Measurements from ENCODE around the gene H6PD. TPM values are rescaled to one million over a fixed set of nuclear protein-coding genes. Genes with fewer than 3 reads are reported as not detected.

The H6PD gene
- total RNA-seq, 1 donor from 2014 or later, result 34.4 TPM

DNA sequence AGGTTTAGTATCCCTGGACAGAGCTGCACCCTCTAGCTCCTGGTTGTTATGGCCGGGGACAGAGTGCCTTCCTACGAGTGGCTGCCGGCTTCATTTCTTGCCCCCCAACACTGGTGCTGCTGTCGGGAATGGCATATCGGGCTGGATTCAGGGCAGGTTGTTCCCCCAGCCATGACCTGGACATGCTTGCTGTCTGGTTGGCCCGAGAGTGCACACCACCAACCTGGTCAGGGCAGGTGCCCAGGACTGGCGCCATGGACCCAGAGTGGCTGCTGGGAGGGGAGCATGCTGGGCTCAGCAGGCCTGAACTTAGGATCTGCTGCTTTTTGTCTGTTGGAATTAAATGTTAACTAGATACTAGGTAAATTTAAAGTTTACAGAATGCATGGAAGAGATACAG lies 21.8 kb downstream of the H6PD start:
- DNase-seq (ENCODE audit: low spot score), result no peak

DNA sequence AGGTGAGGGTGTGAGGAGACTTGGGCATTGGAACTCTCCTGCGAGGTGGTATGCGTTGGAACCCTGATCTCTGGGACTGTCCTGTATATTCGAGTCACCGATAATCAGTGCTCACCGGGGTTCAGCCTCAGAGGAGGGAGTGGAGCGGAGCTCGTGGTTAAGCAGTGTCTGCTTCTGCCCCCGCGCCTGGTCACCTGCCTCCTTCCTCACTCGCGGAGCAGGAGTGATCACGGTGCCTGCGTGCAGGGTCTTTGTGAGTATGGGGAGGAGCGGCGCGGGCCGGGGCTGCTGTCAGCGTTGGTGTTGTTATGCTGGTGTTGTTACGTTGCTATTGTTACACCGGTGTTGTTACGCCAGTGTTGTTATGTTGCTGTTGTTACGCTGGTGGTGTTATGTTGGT lies 23.3 kb downstream of the H6PD start:
- no peak for DNase-seq (ENCODE audit: low spot score)

DNA sequence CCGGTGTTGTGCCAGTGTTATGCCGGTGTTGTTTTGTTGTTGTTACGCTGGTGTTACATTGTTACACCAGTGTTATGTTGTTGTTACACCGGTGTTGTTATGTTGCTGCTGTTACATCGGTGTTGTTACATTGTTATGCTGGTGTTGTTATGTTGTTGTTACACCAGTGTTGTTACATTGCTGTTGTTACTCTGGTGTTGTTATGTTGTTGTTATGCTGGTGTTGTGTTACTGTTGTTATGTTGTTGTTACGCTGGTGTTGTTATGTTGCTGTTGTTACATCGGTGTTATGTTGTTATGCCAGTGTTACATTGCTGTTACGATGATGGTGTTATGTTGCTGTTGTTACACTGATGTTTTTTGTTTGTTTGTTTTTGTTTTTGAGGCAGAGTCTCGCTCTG lies 24.1 kb downstream of the H6PD start:
- no peak for DNase-seq (ENCODE audit: low spot score)

DNA sequence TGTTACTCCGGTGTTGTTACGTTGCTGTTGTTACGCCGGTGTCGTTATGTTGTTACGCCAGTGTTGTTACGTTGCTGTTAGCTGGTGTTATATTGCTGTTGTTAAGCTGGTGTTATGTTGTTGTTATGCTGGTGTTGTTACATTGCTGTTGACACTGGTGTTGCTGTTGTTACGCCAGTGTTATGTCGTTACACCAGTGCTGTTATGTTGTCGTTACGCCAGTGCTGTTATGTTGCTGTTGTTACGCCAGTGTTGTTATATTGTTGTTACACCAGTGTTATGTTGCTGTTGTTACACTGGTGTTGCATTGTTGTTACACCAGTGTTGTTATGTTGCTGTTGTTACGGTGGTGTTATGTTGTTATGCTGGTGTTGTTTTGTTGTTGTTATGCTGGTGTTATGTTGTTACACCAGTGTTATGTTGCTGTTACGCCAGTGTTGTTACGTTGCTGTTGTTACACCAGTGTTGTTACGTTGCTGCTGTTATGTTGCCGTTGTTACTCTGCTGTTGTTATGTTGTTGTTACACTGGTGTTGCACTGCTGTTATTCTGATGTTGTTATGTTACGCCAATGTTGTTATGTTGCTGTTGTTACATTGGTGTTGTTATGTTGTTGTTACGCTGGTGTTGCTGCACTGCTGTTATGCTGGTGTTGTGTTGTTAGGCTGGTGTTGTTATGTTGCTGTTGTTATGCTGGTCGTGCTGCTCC lies 25.6 kb downstream of the H6PD start:
- DNase-seq (ENCODE audit: low spot score), result no peak

DNA sequence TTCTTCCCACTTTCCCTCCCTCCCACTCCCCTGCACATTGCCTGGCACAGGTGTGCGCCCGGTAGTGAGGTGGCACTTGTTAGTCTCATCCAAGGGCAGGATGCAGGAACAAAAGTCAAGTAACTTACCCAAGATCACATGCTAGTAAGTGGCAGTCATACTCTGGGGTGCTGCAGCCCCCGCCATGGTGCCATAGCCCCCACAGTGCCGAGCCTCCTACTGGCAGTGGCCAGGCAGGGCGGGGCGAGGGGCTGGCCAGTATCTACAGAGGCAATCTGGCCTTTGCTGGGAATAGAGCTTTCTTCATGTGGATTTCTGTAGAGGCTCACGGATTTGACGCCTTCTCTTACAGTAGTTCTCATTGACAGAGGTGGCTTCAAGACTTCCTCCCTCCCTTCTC lies 26.9 kb downstream of the H6PD start:
- DNase-seq (ENCODE audit: low spot score), result no peak

DNA sequence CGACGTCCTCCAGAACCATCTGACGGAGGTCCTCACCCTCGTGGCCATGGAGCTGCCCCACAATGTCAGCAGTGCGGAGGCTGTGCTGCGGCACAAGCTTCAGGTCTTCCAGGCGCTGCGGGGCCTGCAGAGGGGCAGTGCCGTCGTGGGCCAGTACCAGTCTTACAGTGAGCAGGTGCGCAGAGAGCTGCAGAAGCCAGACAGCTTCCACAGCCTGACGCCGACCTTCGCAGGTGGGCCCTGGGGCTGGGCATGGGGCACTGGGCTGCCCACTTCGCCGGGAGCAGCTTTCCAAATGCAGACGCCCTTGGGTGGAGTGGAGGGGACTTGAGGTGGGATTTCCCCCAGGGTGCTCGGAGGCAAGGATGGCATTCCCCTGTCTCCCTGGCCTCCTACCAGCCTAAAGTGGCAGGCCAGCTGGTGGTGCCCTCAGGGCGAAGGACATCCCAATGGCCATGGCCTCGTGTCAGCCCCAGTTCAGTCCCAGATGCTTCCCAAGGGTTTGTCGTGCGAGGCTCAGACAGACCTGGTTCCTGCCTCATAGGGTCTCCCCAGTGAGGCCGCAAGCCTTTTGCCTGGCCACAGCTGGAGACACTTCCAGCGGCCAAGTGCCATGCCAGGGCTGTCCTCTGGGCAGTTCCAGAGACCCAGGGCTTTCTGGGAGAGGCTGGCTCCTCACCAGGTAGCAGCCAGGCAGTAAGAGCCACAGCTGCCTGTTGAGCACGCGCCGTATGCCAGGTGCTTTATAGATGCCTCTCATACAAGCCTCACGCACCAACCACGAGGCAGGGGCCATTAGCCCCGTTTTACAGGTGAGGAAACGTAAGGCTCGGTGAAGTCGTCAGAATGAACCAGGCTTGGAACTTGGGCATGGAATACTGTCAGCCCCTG lies 27.8 kb downstream of the H6PD start:
- DNase-seq (ENCODE audit: low spot score), result no peak

DNA sequence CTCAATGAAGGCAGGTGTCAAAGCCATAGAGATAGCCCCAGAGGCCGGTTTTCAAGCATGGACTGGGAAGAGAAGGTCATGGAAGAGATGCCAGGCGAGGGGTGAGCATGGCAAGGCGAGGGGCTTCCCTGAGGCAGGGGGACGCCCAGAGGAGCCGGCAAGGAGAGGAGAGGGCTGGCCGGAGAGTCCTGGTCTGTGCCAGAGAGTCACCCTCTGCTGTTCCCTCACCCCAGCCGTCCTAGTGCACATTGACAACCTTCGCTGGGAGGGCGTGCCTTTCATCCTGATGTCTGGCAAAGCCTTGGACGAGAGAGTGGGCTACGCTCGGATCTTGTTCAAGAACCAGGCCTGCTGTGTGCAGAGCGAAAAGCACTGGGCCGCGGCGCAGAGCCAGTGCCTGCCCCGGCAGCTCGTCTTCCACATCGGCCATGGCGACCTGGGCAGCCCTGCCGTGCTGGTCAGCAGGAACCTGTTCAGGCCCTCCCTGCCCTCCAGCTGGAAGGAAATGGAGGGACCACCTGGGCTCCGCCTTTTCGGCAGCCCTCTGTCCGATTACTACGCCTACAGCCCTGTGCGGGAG lies 28.8 kb downstream of the H6PD start:
- no peak for DNase-seq (ENCODE audit: low spot score)

DNA sequence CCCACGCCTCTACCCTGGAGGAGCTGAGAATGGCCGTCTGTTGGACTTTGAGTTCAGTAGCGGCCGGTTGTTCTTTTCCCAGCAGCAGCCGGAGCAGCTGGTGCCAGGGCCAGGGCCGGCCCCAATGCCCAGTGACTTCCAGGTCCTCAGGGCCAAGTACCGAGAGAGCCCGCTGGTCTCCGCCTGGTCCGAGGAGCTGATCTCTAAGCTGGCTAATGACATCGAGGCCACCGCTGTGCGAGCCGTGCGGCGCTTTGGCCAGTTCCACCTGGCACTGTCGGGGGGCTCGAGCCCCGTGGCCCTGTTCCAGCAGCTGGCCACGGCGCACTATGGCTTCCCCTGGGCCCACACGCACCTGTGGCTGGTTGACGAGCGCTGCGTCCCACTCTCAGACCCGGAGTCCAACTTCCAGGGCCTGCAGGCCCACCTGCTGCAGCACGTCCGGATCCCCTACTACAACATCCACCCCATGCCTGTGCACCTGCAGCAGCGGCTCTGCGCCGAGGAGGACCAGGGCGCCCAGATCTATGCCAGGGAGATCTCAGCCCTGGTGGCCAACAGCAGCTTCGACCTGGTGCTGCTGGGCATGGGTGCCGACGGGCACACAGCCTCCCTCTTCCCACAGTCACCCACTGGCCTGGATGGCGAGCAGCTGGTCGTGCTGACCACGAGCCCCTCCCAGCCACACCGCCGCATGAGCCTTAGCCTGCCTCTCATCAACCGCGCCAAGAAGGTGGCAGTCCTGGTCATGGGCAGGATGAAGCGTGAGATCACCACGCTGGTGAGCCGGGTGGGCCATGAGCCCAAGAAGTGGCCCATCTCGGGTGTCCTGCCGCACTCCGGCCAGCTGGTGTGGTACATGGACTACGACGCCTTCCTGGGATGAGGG lies 29.7 kb downstream of the H6PD start:
- DNase-seq (ENCODE audit: low spot score), result no peak

DNA sequence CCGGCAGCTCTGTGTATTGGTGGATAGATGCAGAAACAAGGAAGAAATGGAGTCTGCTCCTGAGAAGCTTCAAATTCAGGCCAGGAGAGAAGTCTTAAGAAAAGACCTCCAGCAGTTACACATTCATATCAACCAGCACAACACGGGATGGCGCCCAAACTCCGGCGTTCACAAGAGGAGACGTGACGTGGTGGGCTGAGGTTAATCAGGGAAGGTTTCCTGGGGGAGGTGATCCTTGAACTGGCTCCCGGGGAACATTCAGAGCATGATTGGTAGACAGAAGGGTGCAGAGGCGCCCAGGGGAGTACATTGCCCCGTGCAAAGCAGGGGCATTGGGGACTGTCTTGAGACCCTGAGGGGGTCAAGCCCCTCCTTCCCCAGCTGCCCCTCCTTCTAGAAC lies 30.5 kb downstream of the H6PD start:
- no peak for DNase-seq (ENCODE audit: low spot score)

DNA sequence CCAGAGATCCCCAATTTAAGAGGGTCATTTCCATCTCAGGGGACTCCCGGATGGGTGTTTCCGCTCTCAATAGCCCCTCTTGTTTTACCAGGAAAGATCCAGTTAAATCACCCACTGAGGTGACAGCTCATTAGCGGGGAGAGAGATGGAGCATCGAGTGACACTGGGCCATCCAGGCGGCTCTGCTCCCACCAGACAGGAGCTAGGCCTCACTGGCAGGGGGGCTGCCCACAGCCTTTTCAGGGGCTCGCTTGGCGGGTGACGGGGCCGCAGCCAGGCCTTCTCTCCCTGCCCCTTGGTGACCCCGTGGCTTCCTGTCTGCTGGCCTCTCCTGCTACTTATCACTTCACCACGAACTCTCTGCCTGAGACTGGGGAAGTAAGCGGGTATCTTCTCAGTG lies 31.4 kb downstream of the H6PD start:
- DNase-seq (ENCODE audit: low spot score), result no peak

DNA sequence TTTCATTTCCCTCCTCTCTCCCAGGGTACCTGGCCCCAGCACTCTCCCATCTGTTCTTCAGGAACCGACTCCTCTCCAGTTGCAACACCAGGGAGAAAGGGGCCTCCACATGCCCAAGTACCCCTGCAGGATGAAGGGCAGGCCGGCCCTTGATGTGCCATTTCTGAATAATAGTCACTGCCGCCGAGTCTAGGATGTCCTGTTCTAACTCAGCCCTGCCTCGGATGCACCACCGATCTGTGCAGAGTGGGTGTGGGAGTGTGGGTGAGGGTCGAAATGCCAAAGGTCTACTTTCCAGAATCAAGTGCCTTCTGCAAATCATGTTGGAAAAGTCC lies 32.7 kb downstream of the H6PD start:
- no peak for DNase-seq (ENCODE audit: low spot score)

DNA sequence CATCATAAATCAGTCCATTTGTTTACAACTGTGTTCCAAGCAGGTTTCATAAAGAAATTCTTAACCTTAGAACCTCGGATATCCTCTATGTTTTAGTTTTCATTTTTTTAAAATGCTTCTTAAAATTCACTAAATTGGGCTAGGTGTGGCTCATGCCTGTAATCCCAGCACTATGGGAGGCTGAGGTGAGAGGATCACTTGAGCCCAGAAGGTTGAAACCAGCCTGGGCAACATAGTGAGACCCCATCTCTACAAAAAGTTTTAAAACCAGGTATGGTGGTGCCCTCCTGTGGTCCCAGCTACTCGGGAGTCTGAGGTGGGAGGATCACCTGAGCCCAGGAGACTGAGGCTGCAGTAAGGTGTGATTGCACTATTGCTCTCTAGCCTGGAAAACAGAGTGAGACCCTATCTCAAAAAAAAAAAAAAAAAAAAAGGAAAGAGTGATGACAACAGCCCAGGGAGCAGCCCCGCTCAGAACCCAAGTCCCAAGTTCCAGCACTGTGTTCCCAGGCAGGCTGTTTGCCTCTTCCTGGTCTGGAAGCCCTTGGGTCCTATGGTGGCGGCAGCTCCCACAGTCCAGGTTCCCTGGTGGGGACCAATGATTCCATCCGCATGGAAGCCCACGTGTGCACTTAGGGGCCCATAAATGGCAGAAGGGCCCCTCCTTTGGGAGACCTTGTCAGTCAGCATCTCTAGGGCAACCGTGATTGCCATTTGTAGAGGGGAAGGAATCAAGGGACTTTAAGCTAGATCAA lies 33.4 kb downstream of the H6PD start:
- DNase-seq (ENCODE audit: low spot score), result no peak

DNA sequence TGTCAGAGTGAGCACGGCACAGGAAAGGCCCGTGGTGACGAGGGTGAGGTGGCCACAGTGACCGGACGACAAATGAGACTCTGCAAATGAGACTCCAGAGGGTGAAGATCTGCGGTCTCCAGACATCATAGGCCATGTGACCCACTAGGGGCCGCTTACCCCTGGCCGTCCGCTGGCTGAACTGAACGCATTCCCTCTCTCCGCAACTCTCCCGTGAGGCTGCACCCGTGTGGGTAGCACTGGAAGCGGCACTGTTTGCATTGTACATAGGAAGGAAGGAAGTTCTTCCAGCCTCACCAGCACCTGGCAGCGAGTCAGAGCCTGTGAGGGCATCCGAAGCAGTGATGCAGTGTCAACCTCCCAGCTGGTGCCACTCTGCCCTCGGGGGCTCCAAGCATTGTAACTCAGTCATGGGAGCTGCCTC lies 34.5 kb downstream of the H6PD start:
- no peak for DNase-seq (ENCODE audit: low spot score)

DNA sequence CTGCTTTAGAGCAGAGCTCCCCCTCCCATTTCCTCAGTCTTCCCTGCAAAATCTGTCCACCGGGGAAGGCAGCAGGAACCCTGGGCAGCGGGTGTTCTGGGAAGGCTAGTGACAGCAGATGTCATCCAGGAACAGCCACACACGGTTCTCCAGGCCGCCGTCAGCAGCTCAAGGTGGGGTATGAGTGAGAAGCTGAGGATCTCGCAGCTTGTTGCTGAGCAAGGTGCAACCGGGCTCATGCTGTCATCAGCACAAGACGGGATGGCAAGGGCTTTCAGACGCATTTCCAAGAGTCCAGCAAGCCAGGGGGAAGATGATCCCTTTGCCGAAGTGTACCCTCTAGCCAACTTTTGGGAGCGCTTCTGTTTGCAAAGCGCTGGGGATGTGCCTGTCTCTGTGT lies 35.1 kb downstream of the H6PD start:
- DNase-seq (ENCODE audit: low spot score), result no peak

DNA sequence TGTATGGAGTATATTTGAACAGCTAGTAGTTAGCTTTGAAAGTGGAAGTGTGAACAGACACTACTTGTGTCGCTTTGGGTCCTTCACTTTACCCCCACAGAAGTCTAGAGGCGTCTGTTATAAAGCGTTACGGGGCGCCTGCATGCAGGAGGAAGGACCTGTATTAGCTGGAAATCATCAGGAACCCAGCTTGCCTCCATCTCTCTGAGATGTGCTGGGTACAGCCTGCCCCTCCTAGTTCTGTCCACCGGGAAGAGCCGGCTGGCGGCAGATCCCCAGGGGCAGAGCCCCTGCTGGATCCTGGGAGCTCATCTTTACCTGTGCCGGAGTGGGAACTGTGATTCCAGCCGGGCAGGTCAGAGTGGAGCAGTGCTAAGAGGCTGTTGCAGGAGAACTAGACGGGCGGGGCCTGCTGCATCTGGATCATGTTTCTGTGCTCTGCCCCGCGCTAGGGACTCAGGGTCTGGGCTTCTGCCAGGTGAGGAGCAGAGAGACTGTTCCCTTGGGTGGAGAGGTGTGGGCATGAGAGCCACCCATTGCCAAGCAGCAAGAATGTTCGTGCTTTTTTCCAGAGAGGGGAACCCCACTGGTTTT lies 35.8 kb downstream of the H6PD start:
- peak; percentile 62 for DNase-seq (ENCODE audit: low spot score)

DNA sequence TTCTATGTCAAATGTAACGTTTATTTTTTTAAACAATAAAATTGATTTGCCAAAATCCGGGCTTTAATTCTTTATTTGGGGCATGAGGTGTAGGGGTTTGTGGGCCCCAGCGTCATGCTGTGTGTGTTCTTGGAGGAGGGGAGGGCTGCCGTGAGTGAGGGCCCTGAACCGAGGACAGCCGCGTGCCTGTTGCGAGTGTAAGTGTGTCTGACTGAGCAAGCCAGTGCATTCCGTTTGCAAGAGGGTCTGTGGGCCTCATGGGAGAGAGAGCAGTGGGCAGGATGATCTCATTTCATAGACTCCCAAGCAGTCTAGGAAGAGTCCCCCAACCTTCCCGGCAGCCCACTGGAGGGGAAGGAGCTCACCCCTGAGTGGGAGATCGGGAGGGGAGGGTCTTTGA lies 36.7 kb downstream of the H6PD start:
- peak; percentile 30 for DNase-seq (ENCODE audit: low spot score)

DNA sequence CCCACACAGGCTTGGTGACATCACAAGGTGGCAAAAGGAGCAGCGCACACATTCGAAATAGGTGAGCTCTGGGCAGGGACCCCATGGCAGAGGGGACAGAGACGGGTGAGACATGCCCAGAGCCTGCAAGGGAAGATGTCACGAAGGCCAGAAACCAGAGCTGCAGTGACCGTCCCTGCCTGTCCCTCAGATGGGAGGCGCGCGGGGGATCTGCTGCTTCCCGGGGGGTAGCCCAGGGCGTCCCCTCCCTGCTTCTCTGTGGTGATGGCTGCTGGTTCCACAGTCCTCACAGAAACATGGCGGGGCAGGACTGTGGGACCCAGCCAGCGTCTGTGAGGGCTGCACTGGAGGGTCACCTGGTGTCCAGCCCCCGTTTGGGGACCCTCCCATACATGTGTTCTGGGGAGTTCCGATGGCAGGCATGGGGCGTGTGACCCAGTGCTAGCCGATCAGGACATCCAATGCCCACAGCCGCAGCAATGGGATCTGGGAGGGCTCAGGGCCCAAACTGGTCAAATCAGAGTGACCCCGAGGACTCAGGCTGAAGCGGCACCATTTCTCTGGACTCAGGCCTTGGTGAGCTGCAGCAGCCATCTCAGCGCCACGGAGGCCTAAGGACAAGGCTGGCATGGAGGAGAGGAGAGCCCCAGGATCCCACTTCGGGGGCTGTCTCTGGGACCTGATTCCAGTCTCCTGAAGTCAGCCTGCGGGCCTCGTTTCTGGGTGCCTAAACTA lies 37.5 kb downstream of the H6PD start:
- DNase-seq (ENCODE audit: low spot score), result no peak

DNA sequence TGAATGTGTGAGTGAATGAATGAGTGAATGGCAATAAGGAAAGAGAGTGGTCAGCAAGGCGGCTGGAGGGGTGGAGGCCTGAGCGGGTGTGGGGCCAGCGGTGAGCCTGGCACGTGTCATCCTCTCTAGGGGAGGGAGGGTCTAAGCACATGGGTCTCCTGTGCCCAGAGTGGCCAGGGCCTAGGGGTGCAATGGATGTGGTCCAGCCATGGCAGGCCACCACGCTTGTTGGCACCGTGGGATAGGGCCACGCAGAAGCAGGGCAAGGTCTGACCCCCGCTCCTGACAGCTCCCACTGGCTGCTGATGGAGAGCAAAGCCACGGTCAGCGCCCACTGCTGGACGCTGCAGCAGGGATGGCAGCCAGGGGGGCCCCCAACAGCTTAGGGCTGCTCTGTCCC lies 38.6 kb downstream of the H6PD start:
- DNase-seq (ENCODE audit: low spot score), result no peak

DNA sequence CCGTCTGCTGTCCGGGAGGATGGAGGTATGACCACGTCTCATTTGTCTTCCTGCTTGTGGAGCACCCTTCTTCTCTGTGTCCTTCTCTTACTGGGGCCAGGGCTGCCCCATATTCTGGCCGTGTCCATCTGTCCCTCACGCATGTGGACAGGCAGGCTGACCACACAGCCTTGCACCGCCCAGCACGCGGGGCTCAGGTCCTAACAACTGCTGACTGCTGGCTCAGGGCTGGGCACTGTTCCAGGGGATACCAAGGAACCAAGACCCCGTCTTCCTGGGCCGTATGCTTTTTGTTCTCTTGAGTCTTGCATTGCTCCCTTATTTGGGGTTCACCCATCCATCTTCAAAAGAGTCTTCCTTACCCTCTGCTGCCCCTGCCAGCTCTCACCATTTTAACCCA lies 40.6 kb downstream of the H6PD start:
- no peak for DNase-seq (ENCODE audit: low spot score)

DNA sequence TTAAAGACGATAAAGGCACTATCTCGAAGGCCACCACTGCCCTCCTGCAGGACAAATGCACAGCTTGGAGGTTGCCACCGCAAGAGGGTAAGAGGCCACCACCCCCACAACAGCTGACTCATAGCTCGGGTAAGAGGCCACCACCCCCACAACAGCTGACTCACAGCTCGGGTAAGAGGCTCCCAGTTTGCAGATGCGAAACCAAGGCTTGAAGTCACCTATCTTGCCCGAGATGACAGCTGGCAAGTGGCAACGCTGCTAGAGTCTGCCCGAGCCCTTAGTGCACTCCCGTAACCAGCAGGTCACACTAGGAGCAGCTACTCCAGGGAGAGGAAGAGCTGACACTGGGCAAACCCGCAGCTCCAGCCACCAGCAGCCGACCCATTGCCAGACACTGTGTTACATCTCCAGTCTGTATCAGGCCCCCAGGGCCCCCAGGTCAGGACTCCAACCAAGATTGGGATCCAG lies 41.0 kb downstream of the H6PD start:
- DNase-seq (ENCODE audit: low spot score), result no peak

All from umbilical cord (tissue), 2 donors.